ENCODE results near the gene HYI. TPM values are rescaled to one million over a fixed set of nuclear protein-coding genes. Genes with fewer than 3 reads are reported as not detected.
"Not testable (repeated sequence)": the region's sequence is repeated elsewhere in the genome, so short reads cannot be mapped to it uniquely, and the experiment has no call there.

The HYI gene
- 10.8 TPM for total RNA-seq
- polyA plus RNA-seq, result 23.0 TPM
- long read RNA-seq, donor 1, partial matches to known transcripts, result 0 of 1 reads
- long read RNA-seq, donor 1, other reads (novel, unspliced or antisense), result 0 of 1 reads
- long read RNA-seq, donor 2, transcript HYI-204 (8 exons, 1,066 nt), result major isoform, 5 of 10 reads
- long read RNA-seq, donor 2, partial matches to known transcripts, result 0 of 10 reads
- long read RNA-seq, donor 2, other reads (novel, unspliced or antisense), result 0 of 10 reads
- long read RNA-seq, donor 3, transcript HYI-201 (8 exons, 1,265 nt), result major isoform, 9 of 13 reads
- long read RNA-seq, donor 3, partial matches to known transcripts, result 0 of 13 reads
- long read RNA-seq, donor 3, other reads (novel, unspliced or antisense), result 0 of 13 reads
- long read RNA-seq, donor 4, result 0 reads
- long read RNA-seq, donor 5, transcript HYI-204 (8 exons, 1,066 nt), result major isoform, 6 of 8 reads
- long read RNA-seq, donor 5, partial matches to known transcripts, result 0 of 8 reads
- long read RNA-seq, donor 5, other reads (novel, unspliced or antisense), result 0 of 8 reads
- long read RNA-seq, donor 6, transcript HYI-204 (8 exons, 1,066 nt), result major isoform, 6 of 9 reads
- long read RNA-seq, donor 6, partial matches to known transcripts, result 0 of 9 reads
- long read RNA-seq, donor 6, other reads (novel, unspliced or antisense), result 0 of 9 reads
- long read RNA-seq, donor 7, partial matches to known transcripts, result 0 of 2 reads
- long read RNA-seq, donor 7, other reads (novel, unspliced or antisense), result 0 of 2 reads
- long read RNA-seq, donor 8, partial matches to known transcripts, result 0 of 2 reads
- long read RNA-seq, donor 8, other reads (novel, unspliced or antisense), result 0 of 2 reads
- long read RNA-seq, donor 9, partial matches to known transcripts, result 0 of 3 reads
- long read RNA-seq, donor 9, other reads (novel, unspliced or antisense), result 0 of 3 reads
- long read RNA-seq, donor 10, partial matches to known transcripts, result 0 of 6 reads
- long read RNA-seq, donor 10, other reads (novel, unspliced or antisense), result 0 of 6 reads

- H3K27ac ChIP-seq (ENCODE audit: low read depth in 1 of 2, low read length in 1 of 2), result peak within 1 kb of the TSS; percentile 46 to 62
- peaks cover 27 to 34% of the 10 kb centered on the region in 2 donors for H3K36me3 ChIP-seq (ENCODE audit: control insufficient read depth in 2 of 2, insufficient read depth in 2 of 2, low read length in 1 of 2)
- peak within 1 kb of the TSS; percentile 57 to 61 for H3K4me3 ChIP-seq (ENCODE audit: low read length in 2 of 2)
- H3K9me3 ChIP-seq (ENCODE audit: control insufficient read depth in 2 of 2, insufficient read depth in 1 of 2, low read length in 1 of 2), result no peaks in the 10 kb centered on the region
- H3K4me1 ChIP-seq (ENCODE audit: control insufficient read depth in 2 of 2, insufficient read depth in 2 of 2, low read length in 2 of 2), result peaks cover 4 to 15% of the 10 kb centered on the region in 2 donors
- WGBS, result under 1% methylated on average over 87 of the region's 87 CpGs
- DNase-seq (ENCODE audit: low read depth in 6 of 9, low spot score in 9 of 9), result peak in 8 of 9 donors; percentile 26 to 78 (median 52)
- peaks cover 0 to 15% of the 10 kb centered on the region in 2 donors for H3K27me3 ChIP-seq (ENCODE audit: control insufficient read depth in 2 of 2, insufficient read depth in 1 of 2, low read length in 1 of 2)
These were observed at the start of gene HYI for GRCh38 chr1:43453442-43454269. HYI (minus strand) TSS chr1:43453931; CDS start chr1:43453793, 138 bp downstream.

- H3K9me3 ChIP-seq (ENCODE audit: control insufficient read depth in 2 of 2, insufficient read depth in 1 of 2, low read length in 1 of 2); DNase-seq (ENCODE audit: low read depth in 6 of 9, low spot score in 9 of 9); H3K4me1 ChIP-seq (ENCODE audit: control insufficient read depth in 2 of 2, insufficient read depth in 2 of 2, low read length in 2 of 2); H3K27me3 ChIP-seq (ENCODE audit: control insufficient read depth in 2 of 2, insufficient read depth in 1 of 2, low read length in 1 of 2); H3K36me3 ChIP-seq (ENCODE audit: control insufficient read depth in 2 of 2, insufficient read depth in 2 of 2, low read length in 1 of 2); H3K27ac ChIP-seq (ENCODE audit: low read depth in 1 of 2, low read length in 1 of 2); H3K4me3 ChIP-seq (ENCODE audit: low read length in 2 of 2): not testable (repeated sequence)
- 98% methylated on average over 16 of the region's 33 CpGs for WGBS
These were observed 48.1 kb upstream of the HYI start for GRCh38 chr1:43501806-43502205.

GRCh38 chr1:43499898-43500297 is 46.2 kb upstream of the HYI start:
- Histone ChIP-seq H3K4me3 (ENCODE audit: low read length in 2 of 2) (no peak overlapping the region), H3K4me1 (ENCODE audit: control insufficient read depth in 2 of 2, insufficient read depth in 2 of 2, low read length in 2 of 2) (no peaks in the 10 kb centered on the region), H3K9me3 (ENCODE audit: control insufficient read depth in 2 of 2, insufficient read depth in 1 of 2, low read length in 1 of 2) (no peaks in the 10 kb centered on the region), H3K27ac (ENCODE audit: low read depth in 1 of 2, low read length in 1 of 2) (no peak overlapping the region), H3K36me3 (ENCODE audit: control insufficient read depth in 2 of 2, insufficient read depth in 2 of 2, low read length in 1 of 2) (no peaks in the 10 kb centered on the region), H3K27me3 (ENCODE audit: control insufficient read depth in 2 of 2, insufficient read depth in 1 of 2, low read length in 1 of 2) (peaks cover 0 to 6% of the 10 kb centered on the region in 2 donors)
- 91% methylated on average over 6 of the region's 6 CpGs for WGBS
- no peak for DNase-seq (ENCODE audit: low read depth in 6 of 9, low spot score in 9 of 9)

GRCh38 chr1:43495204-43495603 is 41.5 kb upstream of the HYI start:
- peaks cover 0 to 6% of the 10 kb centered on the region in 2 donors for H3K27me3 ChIP-seq (ENCODE audit: control insufficient read depth in 2 of 2, insufficient read depth in 1 of 2, low read length in 1 of 2)
- H3K27ac ChIP-seq (ENCODE audit: low read depth in 1 of 2, low read length in 1 of 2), result no peak overlapping the region
- no peak overlapping the region for H3K4me3 ChIP-seq (ENCODE audit: low read length in 2 of 2)
- H3K4me1 ChIP-seq (ENCODE audit: control insufficient read depth in 2 of 2, insufficient read depth in 2 of 2, low read length in 2 of 2), result no peaks in the 10 kb centered on the region
- H3K9me3 ChIP-seq (ENCODE audit: control insufficient read depth in 2 of 2, insufficient read depth in 1 of 2, low read length in 1 of 2), result no peaks in the 10 kb centered on the region
- no peaks in the 10 kb centered on the region for H3K36me3 ChIP-seq (ENCODE audit: control insufficient read depth in 2 of 2, insufficient read depth in 2 of 2, low read length in 1 of 2)
- DNase-seq (ENCODE audit: low read depth in 6 of 9, low spot score in 9 of 9), result no peak
- WGBS, result 96% methylated on average over 7 of the region's 7 CpGs

GRCh38 chr1:43493661-43494450 is 40.1 kb upstream of the HYI start:
- Histone ChIP-seq H3K36me3 (ENCODE audit: control insufficient read depth in 2 of 2, insufficient read depth in 2 of 2, low read length in 1 of 2) (no peaks in the 10 kb centered on the region), H3K9me3 (ENCODE audit: control insufficient read depth in 2 of 2, insufficient read depth in 1 of 2, low read length in 1 of 2) (no peaks in the 10 kb centered on the region), H3K4me1 (ENCODE audit: control insufficient read depth in 2 of 2, insufficient read depth in 2 of 2, low read length in 2 of 2) (no peaks in the 10 kb centered on the region), H3K27ac (ENCODE audit: low read depth in 1 of 2, low read length in 1 of 2) (no peak overlapping the region), H3K4me3 (ENCODE audit: low read length in 2 of 2) (no peak overlapping the region), H3K27me3 (ENCODE audit: control insufficient read depth in 2 of 2, insufficient read depth in 1 of 2, low read length in 1 of 2) (peaks cover 0 to 4% of the 10 kb centered on the region in 2 donors)
- no peak for DNase-seq (ENCODE audit: low read depth in 6 of 9, low spot score in 9 of 9)
- 76% methylated on average over 11 of the region's 11 CpGs for WGBS

GRCh38 chr1:43492826-43493225 is 39.1 kb upstream of the HYI start:
- Histone ChIP-seq H3K9me3 (ENCODE audit: control insufficient read depth in 2 of 2, insufficient read depth in 1 of 2, low read length in 1 of 2) (no peaks in the 10 kb centered on the region), H3K4me1 (ENCODE audit: control insufficient read depth in 2 of 2, insufficient read depth in 2 of 2, low read length in 2 of 2) (no peaks in the 10 kb centered on the region), H3K4me3 (ENCODE audit: low read length in 2 of 2) (no peak overlapping the region), H3K27ac (ENCODE audit: low read depth in 1 of 2, low read length in 1 of 2) (no peak overlapping the region), H3K36me3 (ENCODE audit: control insufficient read depth in 2 of 2, insufficient read depth in 2 of 2, low read length in 1 of 2) (no peaks in the 10 kb centered on the region), H3K27me3 (ENCODE audit: control insufficient read depth in 2 of 2, insufficient read depth in 1 of 2, low read length in 1 of 2) (peaks cover 0 to 4% of the 10 kb centered on the region in 2 donors)
- 92% methylated on average over 2 of the region's 2 CpGs for WGBS
- DNase-seq (ENCODE audit: low read depth in 6 of 9, low spot score in 9 of 9), result no peak

GRCh38 chr1:43491061-43491460 is 37.3 kb upstream of the HYI start:
- Histone ChIP-seq H3K9me3 (ENCODE audit: control insufficient read depth in 2 of 2, insufficient read depth in 1 of 2, low read length in 1 of 2) (no peaks in the 10 kb centered on the region), H3K27me3 (ENCODE audit: control insufficient read depth in 2 of 2, insufficient read depth in 1 of 2, low read length in 1 of 2) (peaks cover 0 to 4% of the 10 kb centered on the region in 2 donors), H3K4me1 (ENCODE audit: control insufficient read depth in 2 of 2, insufficient read depth in 2 of 2, low read length in 2 of 2) (no peaks in the 10 kb centered on the region), H3K4me3 (ENCODE audit: low read length in 2 of 2) (no peak overlapping the region), H3K36me3 (ENCODE audit: control insufficient read depth in 2 of 2, insufficient read depth in 2 of 2, low read length in 1 of 2) (no peaks in the 10 kb centered on the region), H3K27ac (ENCODE audit: low read depth in 1 of 2, low read length in 1 of 2) (no peak overlapping the region)
- no peak for DNase-seq (ENCODE audit: low read depth in 6 of 9, low spot score in 9 of 9)
- 100% methylated on average over 1 of the region's 1 CpG for WGBS

- 94% methylated on average over 1 of the region's 1 CpG for WGBS
- H3K27ac ChIP-seq (ENCODE audit: low read depth in 1 of 2, low read length in 1 of 2), result no peak overlapping the region
- DNase-seq (ENCODE audit: low read depth in 6 of 9, low spot score in 9 of 9), result no peak
- H3K4me3 ChIP-seq (ENCODE audit: low read length in 2 of 2), result no peak overlapping the region
- no peaks in the 10 kb centered on the region for H3K9me3 ChIP-seq (ENCODE audit: control insufficient read depth in 2 of 2, insufficient read depth in 1 of 2, low read length in 1 of 2)
- no peaks in the 10 kb centered on the region for H3K36me3 ChIP-seq (ENCODE audit: control insufficient read depth in 2 of 2, insufficient read depth in 2 of 2, low read length in 1 of 2)
- H3K27me3 ChIP-seq (ENCODE audit: control insufficient read depth in 2 of 2, insufficient read depth in 1 of 2, low read length in 1 of 2), result no peaks in the 10 kb centered on the region
- no peaks in the 10 kb centered on the region for H3K4me1 ChIP-seq (ENCODE audit: control insufficient read depth in 2 of 2, insufficient read depth in 2 of 2, low read length in 2 of 2)
These were observed 34.4 kb upstream of the HYI start for GRCh38 chr1:43488165-43488564.

Measured in thymus (tissue), 14 donors.